HuH-7 (cell line): ENCODE data around the gene HDGF.
A peak's percentile ranks its signal among the peaks of the same experiment; 100 is the strongest.

ENCODE experiments used
- DNase-seq: peaks from one replicate; pipeline ENCODE4 v3.0.0; 2011; ENCODE audit warnings: low spot score

The HDGF gene

GRCh38 chr1:156751451-156751756 lies at the start of gene HDGF:
Gene HDGF, minus strand, starts transcription at chr1:156751675. Its CDS starts 246 bp downstream, at chr1:156751429.
- DNase-seq = no peak

- DNase-seq = peak; percentile 68
Measured at GRCh38 chr1:156797212-156797871, 45.9 kb upstream of the HDGF start.

- DNase-seq = no peak
Measured at GRCh38 chr1:156796340-156797097, 45.0 kb upstream of the HDGF start.

- DNase-seq = no peak
Measured at GRCh38 chr1:156795787-156796186, 44.3 kb upstream of the HDGF start.

- no peak for DNase-seq
Measured at GRCh38 chr1:156795374-156795733, 43.9 kb upstream of the HDGF start.

GRCh38 chr1:156794506-156795373 lies 43.3 kb upstream of the HDGF start:
- DNase-seq = no peak

GRCh38 chr1:156789621-156790318 lies 38.3 kb upstream of the HDGF start:
- no peak for DNase-seq

- no peak for DNase-seq
Measured at GRCh38 chr1:156788136-156788535, 36.7 kb upstream of the HDGF start.

GRCh38 chr1:156786640-156787039 lies 35.2 kb upstream of the HDGF start:
- no peak for DNase-seq

GRCh38 chr1:156785458-156785857 lies 34.0 kb upstream of the HDGF start:
- no peak for DNase-seq

GRCh38 chr1:156781585-156782186 lies 30.2 kb upstream of the HDGF start:
- DNase-seq = no peak

- DNase-seq = no peak
Measured at GRCh38 chr1:156777573-156777972, 26.1 kb upstream of the HDGF start.

- no peak for DNase-seq
Measured at GRCh38 chr1:156776942-156777341, 25.5 kb upstream of the HDGF start.

- no peak for DNase-seq
Measured at GRCh38 chr1:156775799-156776198, 24.3 kb upstream of the HDGF start.

GRCh38 chr1:156773607-156774006 lies 22.1 kb upstream of the HDGF start:
- DNase-seq = no peak

GRCh38 chr1:156772728-156773497 lies 21.4 kb upstream of the HDGF start:
- DNase-seq = no peak

GRCh38 chr1:156772222-156772621 lies 20.7 kb upstream of the HDGF start:
- DNase-seq = no peak

- no peak for DNase-seq
Measured at GRCh38 chr1:156768610-156769295, 17.3 kb upstream of the HDGF start.

- DNase-seq = no peak
Measured at GRCh38 chr1:156767879-156768604, 16.6 kb upstream of the HDGF start.
